Measurements from ENCODE around the gene ETNK2.

ETNK2 gene

DNA sequence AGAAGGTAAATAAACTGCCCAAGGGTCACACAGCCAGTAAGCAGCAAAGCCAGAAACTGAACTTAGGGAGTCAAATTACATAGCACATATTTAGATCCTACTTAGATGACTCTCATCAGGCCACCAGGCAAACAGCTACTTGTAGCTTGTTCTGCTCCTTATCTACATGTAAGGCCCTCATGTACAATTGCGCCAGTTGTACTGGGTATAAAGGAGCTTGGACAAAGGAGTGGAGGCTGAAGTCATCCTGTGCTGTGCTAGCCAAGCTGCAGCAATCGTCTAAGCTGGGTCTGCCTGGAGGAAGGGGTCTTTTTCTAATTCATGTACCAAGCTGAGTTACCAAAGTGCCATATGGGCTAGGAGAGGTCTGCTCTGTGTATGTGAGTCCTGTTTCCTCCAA lies 12.8 kb downstream of the ETNK2 start:
- H3K18ac ChIP-seq (ENCODE audit: low read length): no peak overlapping the region
- no peaks in the 10 kb centered on the region for H3K9me3 ChIP-seq (replicated peaks in 1 of 2; ENCODE audit: control insufficient read depth in 2 of 2, insufficient read depth in 1 of 2, low read depth in 1 of 2, low read length in 2 of 2)
- no peak overlapping the region for H4K91ac ChIP-seq (ENCODE audit: low read depth, low read length, poor library complexity)
- H3K4me2 ChIP-seq (ENCODE audit: insufficient read depth, low read length, poor library complexity, severe bottlenecking): no peak overlapping the region
- no peak overlapping the region for H3K23ac ChIP-seq (ENCODE audit: low read depth, low read length, poor library complexity)
- H3K36me3 ChIP-seq (replicated peaks in 1 of 2; ENCODE audit: control insufficient read depth in 2 of 2, insufficient read depth in 2 of 2, low read length in 2 of 2): peaks cover 1 to 15% of the 10 kb centered on the region in 2 donors
- no peaks in the 10 kb centered on the region for H3K4me1 ChIP-seq (ENCODE audit: control insufficient read depth in 2 of 2, insufficient read depth in 1 of 2, low read depth in 1 of 2, low read length in 2 of 2)
- H3K27me3 ChIP-seq (ENCODE audit: control insufficient read depth in 3 of 3, insufficient read depth in 3 of 3, low read depth in 1 of 3, low read length in 3 of 3): no peaks in the 10 kb centered on the region
- no peak overlapping the region for H3K14ac ChIP-seq (ENCODE audit: low read length)
- H3K27ac ChIP-seq (replicated peaks; ENCODE audit: low read length): no peak overlapping the region
- H2BK120ac ChIP-seq (ENCODE audit: low read depth, low read length): no peak overlapping the region
- no peak overlapping the region for H3K9ac ChIP-seq (ENCODE audit: low read depth, low read length, poor library complexity)
- DNase-seq (ENCODE audit: low spot score): no peak
- H3K79me1 ChIP-seq (ENCODE audit: low read depth, low read length): no peaks in the 10 kb centered on the region
- no peak overlapping the region for H2BK15ac ChIP-seq (ENCODE audit: low read length)
- H3K4me3 ChIP-seq (ENCODE audit: low read length in 2 of 2): no peak overlapping the region
- WGBS, 2 donors (ENCODE audit: extremely low coverage in 2 of 2, insufficient read length in 2 of 2, insufficient replicate concordance in 1 of 2): no CpG with 5 or more reads among the region's 2 CpGs
- H2BK12ac ChIP-seq (ENCODE audit: low read length): no peak overlapping the region
- no peak overlapping the region for H4K8ac ChIP-seq (ENCODE audit: low read depth, low read length)
- H2AFZ ChIP-seq (ENCODE audit: low read length): no peak overlapping the region
- H2BK5ac ChIP-seq (ENCODE audit: low read length): no peak overlapping the region
- no peak overlapping the region for H2AK5ac ChIP-seq (ENCODE audit: low read depth, low read length)
- no peak overlapping the region for H3K4ac ChIP-seq (ENCODE audit: low read length)

DNA sequence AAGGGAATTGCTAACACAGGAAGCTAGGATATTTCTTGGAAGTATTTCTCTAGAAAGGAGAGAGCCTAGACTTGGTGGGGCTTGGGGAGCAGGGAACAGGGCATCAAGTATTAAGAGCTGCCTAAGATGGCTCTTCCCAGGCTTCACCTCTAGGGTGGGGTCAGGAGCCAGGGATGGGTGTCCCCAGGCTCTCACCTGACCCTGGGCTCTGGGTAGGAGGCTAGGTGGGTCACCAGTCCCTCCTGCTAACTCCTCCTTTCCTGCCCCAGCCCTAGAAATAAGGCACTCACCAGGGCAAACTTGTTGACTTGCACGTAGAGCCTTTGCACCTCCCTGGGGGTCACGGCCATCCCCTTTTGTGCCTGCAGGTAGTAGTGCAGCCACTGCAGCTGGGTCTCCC lies 15.0 kb downstream of the ETNK2 start:
- Histone ChIP-seq H2BK15ac (ENCODE audit: low read length) (no peak overlapping the region), H3K27me3 (ENCODE audit: control insufficient read depth in 3 of 3, insufficient read depth in 3 of 3, low read depth in 1 of 3, low read length in 3 of 3) (no peaks in the 10 kb centered on the region), H3K79me1 (ENCODE audit: low read depth, low read length) (no peaks in the 10 kb centered on the region), H4K91ac (ENCODE audit: low read depth, low read length, poor library complexity) (no peak overlapping the region), H2BK12ac (ENCODE audit: low read length) (no peak overlapping the region), H3K23ac (ENCODE audit: low read depth, low read length, poor library complexity) (no peak overlapping the region), H3K36me3 (replicated peaks in 1 of 2; ENCODE audit: control insufficient read depth in 2 of 2, insufficient read depth in 2 of 2, low read length in 2 of 2) (peaks cover 1 to 25% of the 10 kb centered on the region in 2 donors), H3K4me1 (ENCODE audit: control insufficient read depth in 2 of 2, insufficient read depth in 1 of 2, low read depth in 1 of 2, low read length in 2 of 2) (no peaks in the 10 kb centered on the region), H3K18ac (ENCODE audit: low read length) (no peak overlapping the region), H3K9ac (ENCODE audit: low read depth, low read length, poor library complexity) (no peak overlapping the region), H3K14ac (ENCODE audit: low read length) (no peak overlapping the region), H2AK5ac (ENCODE audit: low read depth, low read length) (no peak overlapping the region), H4K8ac (ENCODE audit: low read depth, low read length) (no peak overlapping the region), H2BK5ac (ENCODE audit: low read length) (no peak overlapping the region), H2AFZ (ENCODE audit: low read length) (no peak overlapping the region), H3K4me2 (ENCODE audit: insufficient read depth, low read length, poor library complexity, severe bottlenecking) (no peak overlapping the region), H3K9me3 (replicated peaks in 1 of 2; ENCODE audit: control insufficient read depth in 2 of 2, insufficient read depth in 1 of 2, low read depth in 1 of 2, low read length in 2 of 2) (no peaks in the 10 kb centered on the region), H3K4ac (ENCODE audit: low read length) (no peak overlapping the region), H3K27ac (replicated peaks; ENCODE audit: low read length) (no peak overlapping the region), H3K4me3 (ENCODE audit: low read length in 2 of 2) (no peak overlapping the region), H2BK120ac (ENCODE audit: low read depth, low read length) (no peak overlapping the region)
- no CpG with 5 or more reads among the region's 2 CpGs for WGBS, 2 donors (ENCODE audit: extremely low coverage in 2 of 2, insufficient read length in 2 of 2, insufficient replicate concordance in 1 of 2)
- no peak for DNase-seq (ENCODE audit: low spot score)

DNA sequence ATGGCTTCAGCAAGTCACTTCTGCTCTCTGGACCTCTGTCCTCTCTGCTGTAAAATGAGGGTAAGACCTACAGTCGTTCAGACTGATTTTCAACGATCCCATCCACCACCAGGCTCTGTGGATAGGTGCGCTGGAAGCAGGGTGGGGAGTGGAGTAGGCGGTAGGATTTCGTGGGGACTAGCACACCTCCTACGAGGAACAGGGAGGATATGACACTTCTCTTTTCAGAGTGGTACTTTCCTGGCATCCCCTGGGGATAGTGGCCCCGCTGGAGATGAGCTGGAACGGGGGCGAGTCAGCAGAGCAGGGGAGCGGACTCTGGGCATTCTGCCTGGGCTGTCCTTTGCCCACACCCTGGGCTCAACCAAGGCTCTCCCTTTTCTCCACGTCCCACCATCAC lies 17.7 kb downstream of the ETNK2 start:
- Histone ChIP-seq H2BK15ac (ENCODE audit: low read length) (no peak overlapping the region), H3K9me3 (replicated peaks in 1 of 2; ENCODE audit: control insufficient read depth in 2 of 2, insufficient read depth in 1 of 2, low read depth in 1 of 2, low read length in 2 of 2) (no peaks in the 10 kb centered on the region), H3K4me2 (ENCODE audit: insufficient read depth, low read length, poor library complexity, severe bottlenecking) (no peak overlapping the region), H3K79me1 (ENCODE audit: low read depth, low read length) (peaks cover 2% of the 10 kb centered on the region), H3K23ac (ENCODE audit: low read depth, low read length, poor library complexity) (peak overlapping the region; percentile 10), H3K14ac (ENCODE audit: low read length) (no peak overlapping the region), H3K27ac (replicated peaks; ENCODE audit: low read length) (no peak overlapping the region), H3K18ac (ENCODE audit: low read length) (no peak overlapping the region), H2BK12ac (ENCODE audit: low read length) (no peak overlapping the region), H3K27me3 (ENCODE audit: control insufficient read depth in 3 of 3, insufficient read depth in 3 of 3, low read depth in 1 of 3, low read length in 3 of 3) (no peaks in the 10 kb centered on the region), H3K4me1 (ENCODE audit: control insufficient read depth in 2 of 2, insufficient read depth in 1 of 2, low read depth in 1 of 2, low read length in 2 of 2) (peaks cover 1 to 12% of the 10 kb centered on the region in 2 donors), H3K9ac (ENCODE audit: low read depth, low read length, poor library complexity) (no peak overlapping the region), H2BK120ac (ENCODE audit: low read depth, low read length) (no peak overlapping the region), H3K4me3 (ENCODE audit: low read length in 2 of 2) (no peak overlapping the region), H3K36me3 (replicated peaks in 1 of 2; ENCODE audit: control insufficient read depth in 2 of 2, insufficient read depth in 2 of 2, low read length in 2 of 2) (peaks cover 1 to 43% of the 10 kb centered on the region in 2 donors), H2BK5ac (ENCODE audit: low read length) (peak overlapping the region; percentile 21), H4K8ac (ENCODE audit: low read depth, low read length) (peak overlapping the region; percentile 29), H4K91ac (ENCODE audit: low read depth, low read length, poor library complexity) (no peak overlapping the region), H3K4ac (ENCODE audit: low read length) (no peak overlapping the region), H2AFZ (ENCODE audit: low read length) (no peak overlapping the region), H2AK5ac (ENCODE audit: low read depth, low read length) (peak overlapping the region; percentile 44)
- no CpG with 5 or more reads among the region's 11 CpGs for WGBS, 2 donors (ENCODE audit: extremely low coverage in 2 of 2, insufficient read length in 2 of 2, insufficient replicate concordance in 1 of 2)
- DNase-seq (ENCODE audit: low spot score): no peak

DNA sequence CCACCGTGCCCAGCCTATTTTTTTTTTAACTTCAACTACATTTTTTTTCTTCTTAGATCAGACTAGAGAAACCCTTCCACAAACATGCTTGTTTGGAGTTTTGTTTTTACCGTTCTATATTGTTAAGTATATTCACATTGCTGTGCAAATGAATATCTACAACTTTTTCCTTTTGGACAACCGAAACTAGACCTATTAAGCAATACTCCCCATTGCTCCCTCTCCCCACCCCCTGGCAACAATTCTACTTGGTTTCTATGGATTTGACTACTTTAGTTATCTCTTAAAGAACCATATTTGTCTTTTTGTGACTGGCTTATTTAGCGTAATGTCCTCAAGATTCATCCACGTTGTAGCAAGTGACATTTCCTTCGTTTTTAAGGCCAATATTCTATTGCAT lies 19.1 kb downstream of the ETNK2 start:
- H3K4me1 ChIP-seq (ENCODE audit: control insufficient read depth in 2 of 2, insufficient read depth in 1 of 2, low read depth in 1 of 2, low read length in 2 of 2): peaks cover 3 to 12% of the 10 kb centered on the region in 2 donors
- H2AFZ ChIP-seq (ENCODE audit: low read length): no peak overlapping the region
- H4K8ac ChIP-seq (ENCODE audit: low read depth, low read length): no peak overlapping the region
- no peaks in the 10 kb centered on the region for H3K27me3 ChIP-seq (ENCODE audit: control insufficient read depth in 3 of 3, insufficient read depth in 3 of 3, low read depth in 1 of 3, low read length in 3 of 3)
- H2BK5ac ChIP-seq (ENCODE audit: low read length): no peak overlapping the region
- H3K79me1 ChIP-seq (ENCODE audit: low read depth, low read length): peaks cover 4% of the 10 kb centered on the region
- no peak overlapping the region for H2BK12ac ChIP-seq (ENCODE audit: low read length)
- H3K9me3 ChIP-seq (replicated peaks in 1 of 2; ENCODE audit: control insufficient read depth in 2 of 2, insufficient read depth in 1 of 2, low read depth in 1 of 2, low read length in 2 of 2): no peaks in the 10 kb centered on the region
- no peak overlapping the region for H2BK15ac ChIP-seq (ENCODE audit: low read length)
- H4K91ac ChIP-seq (ENCODE audit: low read depth, low read length, poor library complexity): no peak overlapping the region
- no peak overlapping the region for H2AK5ac ChIP-seq (ENCODE audit: low read depth, low read length)
- H3K18ac ChIP-seq (ENCODE audit: low read length): no peak overlapping the region
- no peak overlapping the region for H3K4me2 ChIP-seq (ENCODE audit: insufficient read depth, low read length, poor library complexity, severe bottlenecking)
- no peak for DNase-seq (ENCODE audit: low spot score)
- no peak overlapping the region for H2BK120ac ChIP-seq (ENCODE audit: low read depth, low read length)
- no CpG with 5 or more reads among the region's 6 CpGs for WGBS, 2 donors (ENCODE audit: extremely low coverage in 2 of 2, insufficient read length in 2 of 2, insufficient replicate concordance in 1 of 2)
- H3K9ac ChIP-seq (ENCODE audit: low read depth, low read length, poor library complexity): no peak overlapping the region
- no peak overlapping the region for H3K23ac ChIP-seq (ENCODE audit: low read depth, low read length, poor library complexity)
- H3K36me3 ChIP-seq (replicated peaks in 1 of 2; ENCODE audit: control insufficient read depth in 2 of 2, insufficient read depth in 2 of 2, low read length in 2 of 2): peaks cover 3 to 54% of the 10 kb centered on the region in 2 donors
- no peak overlapping the region for H3K14ac ChIP-seq (ENCODE audit: low read length)
- no peak overlapping the region for H3K4me3 ChIP-seq (ENCODE audit: low read length in 2 of 2)
- no peak overlapping the region for H3K4ac ChIP-seq (ENCODE audit: low read length)
- H3K27ac ChIP-seq (replicated peaks; ENCODE audit: low read length): no peak overlapping the region

All from neuronal stem cell (in vitro differentiated cells).